Ishikawa (cell line): ENCODE data around the gene SGK2.

Experiments
- CEBPB ChIP-seq: IDR thresholded peaks from 2 replicates; pipeline ENCODE4 v1.6.1; 2012
- CREB1 ChIP-seq: IDR thresholded peaks from 2 replicates; pipeline ENCODE4 v1.6.1; 2012; ENCODE audit warnings: low read depth
- EGR1 ChIP-seq: IDR thresholded peaks from 2 replicates; pipeline ENCODE4 v1.6.1; 2012
- EP300 ChIP-seq: IDR thresholded peaks from 2 replicates; pipeline ENCODE4 v1.6.1; 2012; ENCODE audit warnings: borderline replicate concordance
- FOXM1 ChIP-seq: IDR thresholded peaks from 2 replicates; pipeline ENCODE4 v1.6.1; 2012; ENCODE audit warnings: low read depth, borderline replicate concordance
- NFIC ChIP-seq: IDR thresholded peaks from 2 replicates; pipeline ENCODE4 v1.6.1; 2012
- RAD21 ChIP-seq: IDR thresholded peaks from 2 replicates; pipeline ENCODE4 v1.6.1; 2012; ENCODE audit warnings: low read depth
- TAF1 ChIP-seq: IDR thresholded peaks from 2 replicates; pipeline ENCODE4 v1.6.1; 2012; ENCODE audit warnings: low read depth, mild to moderate bottlenecking
- TCF12 ChIP-seq: IDR thresholded peaks from 2 replicates; pipeline ENCODE4 v1.6.1; 2012; ENCODE audit warnings: low read depth
- TEAD4 ChIP-seq: IDR thresholded peaks from 2 replicates; pipeline ENCODE4 v1.6.1; 2012
- YY1 ChIP-seq: IDR thresholded peaks from 2 replicates; pipeline ENCODE4 v1.6.1; 2012; ENCODE audit warnings: low read depth
- ZBTB7A ChIP-seq: IDR thresholded peaks from 2 replicates; pipeline ENCODE4 v1.6.1; 2012; ENCODE audit warnings: low read depth
- TF ChIP-seq, protein P1 (sequence below): IDR thresholded peaks from 2 replicates; pipeline ENCODE4 v1.6.1; 2012
- TF ChIP-seq, protein P2 (sequence below): IDR thresholded peaks from 2 replicates; pipeline ENCODE4 v1.6.1; 2012; ENCODE audit warnings: low read depth, mild to moderate bottlenecking
- TF ChIP-seq, protein P3 (sequence below): IDR thresholded peaks from 2 replicates; pipeline ENCODE4 v1.6.1; 2012

The SGK2 gene

DNA sequence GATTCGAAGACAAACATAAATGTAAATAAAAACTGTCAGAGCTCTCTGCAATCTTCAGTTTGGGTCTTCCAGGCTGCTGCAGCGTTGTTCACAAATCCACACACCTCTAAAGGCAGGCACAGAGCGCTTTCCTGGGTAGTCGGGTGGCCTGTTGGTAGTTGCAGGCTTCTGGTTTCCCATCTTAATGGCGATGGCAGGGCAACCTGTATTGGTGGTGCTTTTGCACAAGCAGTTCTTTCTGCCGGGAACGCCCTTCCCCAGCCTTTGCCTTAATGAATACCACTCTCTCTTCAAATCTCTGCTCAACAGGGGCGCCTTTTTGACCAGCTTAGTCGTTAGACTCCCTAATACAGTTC lies 31.2 kb downstream of the SGK2 start:
- TF ChIP-seq, protein P1, sequence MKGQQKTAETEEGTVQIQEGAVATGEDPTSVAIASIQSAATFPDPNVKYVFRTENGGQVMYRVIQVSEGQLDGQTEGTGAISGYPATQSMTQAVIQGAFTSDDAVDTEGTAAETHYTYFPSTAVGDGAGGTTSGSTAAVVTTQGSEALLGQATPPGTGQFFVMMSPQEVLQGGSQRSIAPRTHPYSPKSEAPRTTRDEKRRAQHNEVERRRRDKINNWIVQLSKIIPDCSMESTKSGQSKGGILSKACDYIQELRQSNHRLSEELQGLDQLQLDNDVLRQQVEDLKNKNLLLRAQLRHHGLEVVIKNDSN, result no peak
- TF ChIP-seq TCF12, result no peak
- no peak for TF ChIP-seq TAF1
- TF ChIP-seq EP300, result no peak
- TF ChIP-seq, protein P2, sequence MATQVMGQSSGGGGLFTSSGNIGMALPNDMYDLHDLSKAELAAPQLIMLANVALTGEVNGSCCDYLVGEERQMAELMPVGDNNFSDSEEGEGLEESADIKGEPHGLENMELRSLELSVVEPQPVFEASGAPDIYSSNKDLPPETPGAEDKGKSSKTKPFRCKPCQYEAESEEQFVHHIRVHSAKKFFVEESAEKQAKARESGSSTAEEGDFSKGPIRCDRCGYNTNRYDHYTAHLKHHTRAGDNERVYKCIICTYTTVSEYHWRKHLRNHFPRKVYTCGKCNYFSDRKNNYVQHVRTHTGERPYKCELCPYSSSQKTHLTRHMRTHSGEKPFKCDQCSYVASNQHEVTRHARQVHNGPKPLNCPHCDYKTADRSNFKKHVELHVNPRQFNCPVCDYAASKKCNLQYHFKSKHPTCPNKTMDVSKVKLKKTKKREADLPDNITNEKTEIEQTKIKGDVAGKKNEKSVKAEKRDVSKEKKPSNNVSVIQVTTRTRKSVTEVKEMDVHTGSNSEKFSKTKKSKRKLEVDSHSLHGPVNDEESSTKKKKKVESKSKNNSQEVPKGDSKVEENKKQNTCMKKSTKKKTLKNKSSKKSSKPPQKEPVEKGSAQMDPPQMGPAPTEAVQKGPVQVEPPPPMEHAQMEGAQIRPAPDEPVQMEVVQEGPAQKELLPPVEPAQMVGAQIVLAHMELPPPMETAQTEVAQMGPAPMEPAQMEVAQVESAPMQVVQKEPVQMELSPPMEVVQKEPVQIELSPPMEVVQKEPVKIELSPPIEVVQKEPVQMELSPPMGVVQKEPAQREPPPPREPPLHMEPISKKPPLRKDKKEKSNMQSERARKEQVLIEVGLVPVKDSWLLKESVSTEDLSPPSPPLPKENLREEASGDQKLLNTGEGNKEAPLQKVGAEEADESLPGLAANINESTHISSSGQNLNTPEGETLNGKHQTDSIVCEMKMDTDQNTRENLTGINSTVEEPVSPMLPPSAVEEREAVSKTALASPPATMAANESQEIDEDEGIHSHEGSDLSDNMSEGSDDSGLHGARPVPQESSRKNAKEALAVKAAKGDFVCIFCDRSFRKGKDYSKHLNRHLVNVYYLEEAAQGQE, result no peak
- TF ChIP-seq EGR1, result no peak

DNA sequence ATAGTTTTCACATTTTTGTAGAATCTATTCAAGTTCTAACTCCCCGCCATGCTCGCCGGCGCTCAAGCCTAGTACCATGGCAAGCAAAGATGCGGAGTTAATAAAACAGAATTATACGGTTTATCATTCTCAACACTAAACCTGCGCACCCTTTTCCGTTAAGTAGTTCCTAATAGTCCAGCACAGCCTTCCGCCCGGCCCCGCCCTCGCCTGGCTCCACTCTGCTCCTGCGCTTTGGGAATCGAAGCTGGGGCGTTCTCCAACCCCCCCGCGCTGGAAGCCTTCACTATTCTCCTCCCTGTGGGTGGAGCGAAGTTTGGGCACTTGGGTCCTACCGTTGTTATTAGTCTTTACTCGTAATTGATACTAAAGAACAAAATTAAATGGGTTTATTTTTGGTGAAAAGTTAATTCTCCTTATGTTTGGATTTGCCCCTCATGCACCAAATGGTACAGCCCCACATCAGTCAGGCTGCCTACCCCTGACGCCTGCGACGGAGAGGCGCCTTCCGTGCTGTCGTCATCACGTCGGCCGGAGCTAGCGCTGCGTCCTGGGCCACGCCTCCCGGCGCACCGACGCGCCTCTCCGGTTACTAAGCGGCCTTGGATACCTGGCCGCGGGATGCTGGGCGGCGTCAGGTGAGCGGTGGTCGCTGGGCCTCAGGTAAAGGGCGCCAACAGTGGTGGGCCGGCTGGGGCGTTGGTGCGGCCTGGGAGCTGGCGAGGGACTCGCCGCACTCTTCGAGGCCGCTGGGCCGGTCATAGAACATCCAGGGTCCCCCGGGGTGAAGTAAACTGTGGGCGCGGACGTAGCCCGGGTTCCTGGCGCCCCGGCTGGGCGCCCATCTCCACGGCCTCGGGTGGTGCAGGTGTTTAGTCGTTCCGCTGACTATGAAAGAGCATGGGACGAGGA lies 31.8 kb downstream of the SGK2 start, which contains the start of gene IFT52:
TSS of gene IFT52 (plus strand) at position 546 of the 912 bp plus-strand sequence. CDS start 3,762 bp downstream, outside the sequence.
- TF ChIP-seq ZBTB7A (0 out of 2 replicates have a peak, but pooled peaks have one; percentile 57), EP300 (peak; percentile 19; the same call in 1 of the 2 replicates), RAD21 (no peak), NFIC (no peak), FOXM1 (no peak), EGR1 (no peak), YY1 (no peak), CREB1 (peak; percentile 68), TAF1 (peak; percentile 29), TCF12 (0 out of 2 replicates have a peak, but pooled peaks have one; percentile 14), CEBPB (no peak), TEAD4 (no peak)
- TF ChIP-seq, protein P3, sequence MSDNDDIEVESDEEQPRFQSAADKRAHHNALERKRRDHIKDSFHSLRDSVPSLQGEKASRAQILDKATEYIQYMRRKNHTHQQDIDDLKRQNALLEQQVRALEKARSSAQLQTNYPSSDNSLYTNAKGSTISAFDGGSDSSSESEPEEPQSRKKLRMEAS, result no peak; the same call in 1 of the 2 replicates
- TF ChIP-seq, protein P1, result no peak; the same call in 1 of the 2 replicates
- TF ChIP-seq, protein P2, result no peak

DNA sequence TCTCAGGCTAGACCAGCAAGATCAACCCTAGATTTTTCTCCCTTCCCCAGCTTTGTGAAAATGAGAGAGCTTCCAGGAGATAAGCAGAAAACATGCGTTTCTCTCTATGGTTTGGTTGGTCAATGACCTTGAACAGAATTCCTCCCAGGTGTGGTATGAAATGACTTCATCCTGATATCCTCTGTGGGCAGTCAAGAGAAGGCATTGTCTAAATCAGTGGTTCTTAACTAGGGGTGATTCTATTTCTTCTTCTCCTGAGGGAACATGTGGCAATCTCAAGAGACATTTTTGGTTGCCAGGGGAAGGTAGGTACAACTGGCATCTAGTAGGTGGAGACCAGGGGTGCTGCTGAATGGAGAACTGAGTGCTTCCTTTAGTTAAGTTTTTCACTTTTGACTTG lies 44.3 kb downstream of the SGK2 start:
- TF ChIP-seq YY1 (no peak), CREB1 (no peak), TEAD4 (no peak), TAF1 (no peak), TCF12 (no peak), CEBPB (no peak), NFIC (no peak), RAD21 (no peak), ZBTB7A (no peak), EP300 (no peak), FOXM1 (no peak), EGR1 (no peak)
- TF ChIP-seq, protein P2, result no peak
- TF ChIP-seq, protein P3, result no peak
- TF ChIP-seq, protein P1, result no peak
